ENCODE data around the gene TMEM128.

The TMEM128 gene

DNA sequence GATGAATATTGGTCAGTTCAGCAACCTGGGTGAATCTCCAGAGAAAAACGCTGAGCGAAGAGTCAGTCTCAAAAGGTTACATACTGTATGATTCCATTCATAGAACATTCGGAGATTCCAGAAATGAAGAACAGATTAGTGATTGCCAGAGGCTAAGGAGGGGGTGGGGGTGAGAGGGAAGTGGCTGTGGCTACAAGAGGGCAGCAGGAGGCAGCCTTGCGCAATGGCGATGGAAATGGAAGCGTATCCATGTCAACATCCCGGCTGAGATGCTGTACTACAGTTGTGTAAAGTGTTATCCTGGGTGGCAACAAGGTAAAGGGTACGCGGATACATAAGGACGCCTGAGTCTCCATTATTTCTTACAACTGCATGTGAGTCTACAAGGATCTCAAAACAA is 23.9 kb upstream of the TMEM128 start:
- Histone ChIP-seq H4K91ac (ENCODE audit: low read length) (no peak overlapping the region), H3K18ac (ENCODE audit: low read depth in 1 of 2, low read length in 2 of 2) (no peak overlapping the region), H2BK5ac (ENCODE audit: low read depth, low read length, poor library complexity, severe bottlenecking) (no peak overlapping the region), H2AFZ (ENCODE audit: low read depth, low read length) (no peak overlapping the region), H3K27me3 (ENCODE audit: control insufficient read depth in 1 of 2, insufficient read depth in 1 of 2, low read length in 2 of 2) (no peaks in the 10 kb centered on the region), H3K9ac (ENCODE audit: low read length) (no peak overlapping the region), H3K27ac (ENCODE audit: low read length, poor library complexity, severe bottlenecking) (no peak overlapping the region), H2BK12ac (ENCODE audit: low read length in 2 of 2) (no peak overlapping the region), H3K9me3 (ENCODE audit: control insufficient read depth, low read length) (no peaks in the 10 kb centered on the region), H3K14ac (ENCODE audit: low read length in 2 of 2) (no peak overlapping the region), H3K4me3 (ENCODE audit: insufficient read depth in 1 of 2, low read depth in 1 of 2, low read length in 2 of 2) (no peak overlapping the region), H4K8ac (ENCODE audit: low read length) (no peak overlapping the region), H3K23ac (ENCODE audit: low read length in 2 of 2) (no peak overlapping the region), H2BK15ac (ENCODE audit: low read depth, poor library complexity, severe bottlenecking) (no peak overlapping the region), H3K36me3 (ENCODE audit: control insufficient read depth in 1 of 2, insufficient read depth in 2 of 2, low read depth in 1 of 2, low read length in 2 of 2) (peaks cover 33 to 72% of the 10 kb centered on the region in 2 experiments), H3K4me1 (ENCODE audit: control insufficient read depth, insufficient read depth, low read depth, low read length) (no peaks in the 10 kb centered on the region), H3K79me1 (replicated peaks; ENCODE audit: low read length, poor library complexity, severe bottlenecking) (peaks cover 5% of the 10 kb centered on the region), H3K4me2 (ENCODE audit: low read length, poor library complexity, severe bottlenecking) (no peak overlapping the region), H2BK120ac (ENCODE audit: low read depth, low read length) (no peak overlapping the region), H2AK5ac (ENCODE audit: low read length, severe bottlenecking) (no peak overlapping the region), H3K4ac (ENCODE audit: low read depth in 1 of 2, low read length in 2 of 2) (no peak overlapping the region)
- WGBS = 95% methylated on average over 8 of the region's 10 CpGs
- peak; percentile 24 for DNase-seq

DNA sequence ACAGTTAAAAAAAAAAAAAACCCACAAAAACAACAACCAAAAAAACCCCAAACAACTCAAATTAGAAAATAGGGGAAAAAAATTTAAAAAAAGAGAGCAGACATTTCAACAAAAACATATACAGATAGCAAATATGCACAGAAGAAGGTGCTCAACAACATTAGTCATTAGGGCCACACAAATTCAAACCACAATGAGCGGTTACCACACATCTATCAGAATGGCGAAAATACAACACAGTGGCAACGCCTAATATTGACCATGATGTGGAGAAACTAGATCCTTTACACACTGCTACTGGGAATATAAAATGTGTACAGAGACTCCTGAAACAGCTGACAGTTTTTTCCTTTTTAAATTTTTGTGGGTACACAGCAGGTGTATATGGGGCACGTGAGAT is 22.5 kb upstream of the TMEM128 start:
- no peak overlapping the region for H4K91ac ChIP-seq (ENCODE audit: low read length)
- no peak overlapping the region for H3K4me3 ChIP-seq (ENCODE audit: insufficient read depth in 1 of 2, low read depth in 1 of 2, low read length in 2 of 2)
- no peak overlapping the region for H2BK12ac ChIP-seq (ENCODE audit: low read length in 2 of 2)
- DNase-seq = no peak
- no peak overlapping the region for H2AK5ac ChIP-seq (ENCODE audit: low read length, severe bottlenecking)
- WGBS = 81% methylated on average over 3 of the region's 4 CpGs
- no peak overlapping the region for H2BK15ac ChIP-seq (ENCODE audit: low read depth, poor library complexity, severe bottlenecking)
- no peak overlapping the region for H2BK5ac ChIP-seq (ENCODE audit: low read depth, low read length, poor library complexity, severe bottlenecking)
- no peak overlapping the region for H2AFZ ChIP-seq (ENCODE audit: low read depth, low read length)
- peaks cover 2% of the 10 kb centered on the region for H3K79me1 ChIP-seq (replicated peaks; ENCODE audit: low read length, poor library complexity, severe bottlenecking)
- H3K36me3 ChIP-seq (ENCODE audit: control insufficient read depth in 1 of 2, insufficient read depth in 2 of 2, low read depth in 1 of 2, low read length in 2 of 2) = peaks cover 28 to 71% of the 10 kb centered on the region in 2 experiments
- no peak overlapping the region for H3K23ac ChIP-seq (ENCODE audit: low read length in 2 of 2)
- H3K27ac ChIP-seq (ENCODE audit: low read length, poor library complexity, severe bottlenecking) = no peak overlapping the region
- H3K27me3 ChIP-seq (ENCODE audit: control insufficient read depth in 1 of 2, insufficient read depth in 1 of 2, low read length in 2 of 2) = no peaks in the 10 kb centered on the region
- no peak overlapping the region for H3K4ac ChIP-seq (ENCODE audit: low read depth in 1 of 2, low read length in 2 of 2)
- H3K18ac ChIP-seq (ENCODE audit: low read depth in 1 of 2, low read length in 2 of 2) = no peak overlapping the region
- no peaks in the 10 kb centered on the region for H3K9me3 ChIP-seq (ENCODE audit: control insufficient read depth, low read length)
- H3K14ac ChIP-seq (ENCODE audit: low read length in 2 of 2) = no peak overlapping the region
- no peak overlapping the region for H4K8ac ChIP-seq (ENCODE audit: low read length)
- H3K9ac ChIP-seq (ENCODE audit: low read length) = no peak overlapping the region
- H3K4me2 ChIP-seq (ENCODE audit: low read length, poor library complexity, severe bottlenecking) = no peak overlapping the region
- no peak overlapping the region for H2BK120ac ChIP-seq (ENCODE audit: low read depth, low read length)
- no peaks in the 10 kb centered on the region for H3K4me1 ChIP-seq (ENCODE audit: control insufficient read depth, insufficient read depth, low read depth, low read length)

DNA sequence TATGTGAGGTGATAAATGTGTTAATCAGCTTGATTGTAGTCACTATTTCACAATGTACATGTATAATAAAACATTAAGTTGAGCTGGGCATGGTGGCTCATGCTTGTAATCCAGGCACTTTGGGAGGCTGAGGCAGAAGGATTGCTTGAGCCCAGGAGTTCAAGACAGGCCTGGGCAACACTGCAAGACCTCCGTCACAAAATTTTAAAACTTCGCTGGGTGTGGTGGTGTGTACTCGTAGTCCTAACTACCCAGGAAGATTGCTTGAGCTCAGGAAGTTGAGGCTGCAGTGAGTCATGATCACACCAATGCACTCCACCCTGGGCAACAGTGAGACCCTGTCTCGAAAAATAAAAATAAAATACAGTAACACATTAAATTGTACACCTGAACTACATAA is 21.8 kb upstream of the TMEM128 start:
- H4K8ac ChIP-seq (ENCODE audit: low read length) = no peak overlapping the region
- H3K23ac ChIP-seq (ENCODE audit: low read length in 2 of 2) = no peak overlapping the region
- H2BK120ac ChIP-seq (ENCODE audit: low read depth, low read length) = no peak overlapping the region
- no peak overlapping the region for H3K14ac ChIP-seq (ENCODE audit: low read length in 2 of 2)
- peaks cover 28 to 64% of the 10 kb centered on the region in 2 experiments for H3K36me3 ChIP-seq (ENCODE audit: control insufficient read depth in 1 of 2, insufficient read depth in 2 of 2, low read depth in 1 of 2, low read length in 2 of 2)
- no peak overlapping the region for H3K18ac ChIP-seq (ENCODE audit: low read depth in 1 of 2, low read length in 2 of 2)
- H2AFZ ChIP-seq (ENCODE audit: low read depth, low read length) = no peak overlapping the region
- H4K91ac ChIP-seq (ENCODE audit: low read length) = no peak overlapping the region
- no peak overlapping the region for H3K9ac ChIP-seq (ENCODE audit: low read length)
- H3K27me3 ChIP-seq (ENCODE audit: control insufficient read depth in 1 of 2, insufficient read depth in 1 of 2, low read length in 2 of 2) = no peaks in the 10 kb centered on the region
- no peak overlapping the region for H2BK12ac ChIP-seq (ENCODE audit: low read length in 2 of 2)
- 40% methylated on average over 3 of the region's 4 CpGs for WGBS
- H3K4me3 ChIP-seq (ENCODE audit: insufficient read depth in 1 of 2, low read depth in 1 of 2, low read length in 2 of 2) = no peak overlapping the region
- no peak overlapping the region for H2BK5ac ChIP-seq (ENCODE audit: low read depth, low read length, poor library complexity, severe bottlenecking)
- H2BK15ac ChIP-seq (ENCODE audit: low read depth, poor library complexity, severe bottlenecking) = peak overlapping the region; percentile 4
- peak; percentile 39 for DNase-seq
- H3K79me1 ChIP-seq (replicated peaks; ENCODE audit: low read length, poor library complexity, severe bottlenecking) = peaks cover 2% of the 10 kb centered on the region
- H3K4me2 ChIP-seq (ENCODE audit: low read length, poor library complexity, severe bottlenecking) = no peak overlapping the region
- H2AK5ac ChIP-seq (ENCODE audit: low read length, severe bottlenecking) = no peak overlapping the region
- no peaks in the 10 kb centered on the region for H3K9me3 ChIP-seq (ENCODE audit: control insufficient read depth, low read length)
- no peak overlapping the region for H3K4ac ChIP-seq (ENCODE audit: low read depth in 1 of 2, low read length in 2 of 2)
- H3K27ac ChIP-seq (ENCODE audit: low read length, poor library complexity, severe bottlenecking) = no peak overlapping the region
- H3K4me1 ChIP-seq (ENCODE audit: control insufficient read depth, insufficient read depth, low read depth, low read length) = no peaks in the 10 kb centered on the region

DNA sequence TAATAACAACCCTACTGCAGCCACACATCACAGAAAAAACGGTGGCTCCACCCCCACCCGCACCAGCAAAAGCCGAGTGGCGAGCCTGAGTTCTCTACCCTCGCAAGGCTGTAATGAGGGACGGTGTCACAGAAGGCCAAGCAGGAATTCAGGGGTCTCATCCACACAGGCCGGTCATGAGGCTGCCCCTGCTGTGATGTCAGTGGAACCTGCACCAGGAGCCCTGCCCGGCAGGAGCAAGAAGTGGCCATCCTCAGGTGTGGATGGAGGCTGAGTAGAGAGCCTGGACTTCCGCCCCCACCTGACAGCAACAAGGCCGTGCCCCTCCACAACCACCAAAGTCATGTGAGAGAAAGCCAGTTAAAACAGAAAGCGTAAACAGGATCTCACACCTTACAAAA is 21.3 kb upstream of the TMEM128 start:
- H3K79me1 ChIP-seq (replicated peaks; ENCODE audit: low read length, poor library complexity, severe bottlenecking) = peaks cover 2% of the 10 kb centered on the region
- no peak overlapping the region for H3K23ac ChIP-seq (ENCODE audit: low read length in 2 of 2)
- no peaks in the 10 kb centered on the region for H3K4me1 ChIP-seq (ENCODE audit: control insufficient read depth, insufficient read depth, low read depth, low read length)
- peak overlapping the region; percentile 58 for H4K91ac ChIP-seq (ENCODE audit: low read length)
- no peaks in the 10 kb centered on the region for H3K27me3 ChIP-seq (ENCODE audit: control insufficient read depth in 1 of 2, insufficient read depth in 1 of 2, low read length in 2 of 2)
- no peak overlapping the region for H2BK120ac ChIP-seq (ENCODE audit: low read depth, low read length)
- no peak overlapping the region for H3K27ac ChIP-seq (ENCODE audit: low read length, poor library complexity, severe bottlenecking)
- no peak overlapping the region for H3K4ac ChIP-seq (ENCODE audit: low read depth in 1 of 2, low read length in 2 of 2)
- DNase-seq = no peak
- 97% methylated on average over 8 of the region's 11 CpGs for WGBS
- H3K4me3 ChIP-seq (ENCODE audit: insufficient read depth in 1 of 2, low read depth in 1 of 2, low read length in 2 of 2) = no peak overlapping the region
- H2AFZ ChIP-seq (ENCODE audit: low read depth, low read length) = no peak overlapping the region
- H4K8ac ChIP-seq (ENCODE audit: low read length) = no peak overlapping the region
- H2BK5ac ChIP-seq (ENCODE audit: low read depth, low read length, poor library complexity, severe bottlenecking) = no peak overlapping the region
- H2AK5ac ChIP-seq (ENCODE audit: low read length, severe bottlenecking) = no peak overlapping the region
- no peak overlapping the region for H3K18ac ChIP-seq (ENCODE audit: low read depth in 1 of 2, low read length in 2 of 2)
- H2BK15ac ChIP-seq (ENCODE audit: low read depth, poor library complexity, severe bottlenecking) = peak overlapping the region; percentile 34
- H3K14ac ChIP-seq (ENCODE audit: low read length in 2 of 2) = no peak overlapping the region
- peaks cover 26 to 59% of the 10 kb centered on the region in 2 experiments for H3K36me3 ChIP-seq (ENCODE audit: control insufficient read depth in 1 of 2, insufficient read depth in 2 of 2, low read depth in 1 of 2, low read length in 2 of 2)
- H2BK12ac ChIP-seq (ENCODE audit: low read length in 2 of 2) = peak overlapping the region in 1 of 2 experiments; percentile 9
- no peak overlapping the region for H3K9ac ChIP-seq (ENCODE audit: low read length)
- H3K4me2 ChIP-seq (ENCODE audit: low read length, poor library complexity, severe bottlenecking) = no peak overlapping the region
- H3K9me3 ChIP-seq (ENCODE audit: control insufficient read depth, low read length) = no peaks in the 10 kb centered on the region
